HTR-8/SVneo (cell line): ENCODE data around the gene ZNF516.
A peak's percentile ranks its signal among the peaks of the same experiment; 100 is the strongest.

ENCODE experiments used
- DNase-seq: peaks from one replicate; pipeline ENCODE4 v3.0.0; 2011; ENCODE audit warnings: low spot score, mixed read lengths; ENCODE audit not compliant: insufficient read length
- FAIRE-seq: peaks from 2 replicates; lab custom pipeline; 2011; peaks lifted over from hg19 to GRCh38; lab: Jason Lieb, UNC

The ZNF516 gene

DNA sequence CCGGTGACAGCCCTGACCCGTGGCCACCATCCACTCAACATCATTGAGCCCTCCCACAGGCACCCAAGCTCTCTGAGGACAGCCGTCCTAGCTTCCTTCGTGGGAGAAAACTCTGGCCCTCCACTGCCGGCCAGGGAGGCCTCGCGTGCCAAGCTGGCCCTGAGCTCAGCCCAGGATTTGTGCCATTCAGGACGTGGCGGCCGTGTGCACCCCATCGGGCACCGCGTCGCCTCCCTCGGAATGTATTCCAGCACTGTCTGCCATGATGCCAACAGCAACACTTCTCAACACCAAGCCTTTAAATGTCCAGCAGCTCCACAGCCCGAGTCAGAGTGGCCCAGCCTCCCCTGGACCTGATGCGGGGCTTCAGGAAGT lies 35.7 kb downstream of the ZNF516 start:
- DNase-seq: no peak
- FAIRE-seq: no peak

DNA sequence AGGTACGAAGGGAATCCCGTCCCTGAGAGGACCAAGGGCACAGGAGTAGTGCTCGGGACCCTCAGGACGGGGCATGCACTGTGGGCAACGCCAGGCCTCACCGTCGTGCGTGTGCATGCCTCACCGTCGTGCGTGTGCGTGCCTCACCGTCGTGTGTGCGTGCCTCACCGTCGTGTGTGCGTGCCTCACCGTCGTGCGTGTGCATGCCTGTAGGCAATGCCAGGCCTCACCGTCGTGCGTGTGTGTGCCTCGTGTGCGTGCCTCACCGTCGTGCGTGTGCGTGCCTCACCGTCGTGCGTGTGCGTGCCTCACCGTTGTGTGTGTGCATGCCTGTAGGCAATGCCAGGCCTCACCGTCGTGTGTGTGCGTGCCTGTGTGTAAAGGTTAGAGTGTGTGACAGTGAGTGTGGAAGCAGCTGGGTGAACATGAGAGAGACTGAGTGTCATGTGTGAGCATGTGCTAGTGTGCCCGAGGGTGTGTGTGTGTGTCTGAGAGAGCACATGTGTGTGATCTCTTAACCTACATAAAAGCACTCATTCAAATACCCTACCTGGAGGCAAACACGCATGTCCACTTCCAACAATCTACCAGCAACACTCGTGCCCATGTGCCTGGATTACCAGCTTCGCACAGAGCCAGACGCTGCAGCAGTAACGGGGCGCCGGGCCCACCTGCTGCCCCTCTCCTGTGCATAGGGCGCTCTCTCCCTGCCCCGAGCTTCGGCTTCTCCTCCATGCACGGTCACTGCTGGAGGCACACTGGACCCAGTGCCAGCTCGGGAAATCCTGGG lies 36.3 kb downstream of the ZNF516 start:
- no peak for DNase-seq
- FAIRE-seq: peak; percentile 54

DNA sequence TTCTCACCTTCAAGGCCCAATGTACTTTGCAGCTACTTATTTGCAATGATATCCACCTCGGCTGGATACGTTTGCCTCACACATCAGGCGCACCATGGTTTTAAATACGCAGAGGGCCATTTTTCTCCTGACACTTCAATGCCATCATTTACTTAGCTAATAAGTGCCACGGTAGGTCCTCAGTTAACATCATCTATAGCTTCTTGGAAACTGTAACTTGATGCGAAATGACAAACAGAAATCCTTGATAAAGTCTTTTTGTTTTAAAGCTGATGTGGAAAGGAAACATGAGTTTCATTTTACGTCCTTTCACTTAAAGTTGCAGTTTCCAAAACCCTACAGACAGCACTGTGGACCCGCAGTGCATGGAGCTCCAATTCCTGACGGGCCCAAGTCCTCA lies 37.1 kb downstream of the ZNF516 start:
- FAIRE-seq (no peak), DNase-seq (no peak)

DNA sequence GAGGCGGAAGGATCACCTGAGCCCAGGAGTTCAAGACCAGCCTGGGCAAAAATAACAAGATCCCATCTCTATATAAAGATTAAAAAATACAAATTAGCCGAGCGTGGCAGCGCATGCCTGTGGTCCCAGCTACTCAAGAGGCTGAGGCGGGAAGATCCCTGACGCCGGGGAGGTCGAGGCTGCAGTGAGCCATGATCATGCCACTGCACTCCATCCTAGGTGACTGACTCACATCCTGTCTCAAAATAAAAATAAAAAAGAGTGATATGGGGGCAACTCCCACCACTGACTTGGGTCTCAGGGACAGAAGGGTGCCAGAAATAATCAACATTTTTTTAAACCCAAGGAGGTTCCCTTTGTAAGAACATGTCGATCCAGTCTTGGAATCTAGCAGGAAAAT lies 37.6 kb downstream of the ZNF516 start:
- DNase-seq (no peak), FAIRE-seq (no peak)

DNA sequence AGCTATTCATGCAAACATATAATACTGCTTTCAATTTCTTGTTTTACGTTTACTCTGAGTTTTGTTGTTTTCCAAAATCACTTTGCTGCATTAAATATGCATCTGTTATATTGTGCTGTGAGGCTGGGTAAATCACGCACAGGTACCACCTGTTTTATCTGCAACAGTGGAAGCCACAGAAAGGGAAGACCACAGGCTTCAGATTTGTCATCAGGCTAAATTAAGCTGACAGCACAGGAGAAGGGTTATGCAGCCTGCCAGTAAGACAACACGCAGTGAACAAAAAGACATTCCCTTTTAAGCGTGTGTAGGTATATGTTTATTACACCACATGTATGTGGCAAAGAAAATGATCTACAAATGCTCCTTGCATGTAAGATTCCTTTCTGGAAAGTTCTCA lies 38.2 kb downstream of the ZNF516 start:
- no peak for FAIRE-seq
- no peak for DNase-seq

DNA sequence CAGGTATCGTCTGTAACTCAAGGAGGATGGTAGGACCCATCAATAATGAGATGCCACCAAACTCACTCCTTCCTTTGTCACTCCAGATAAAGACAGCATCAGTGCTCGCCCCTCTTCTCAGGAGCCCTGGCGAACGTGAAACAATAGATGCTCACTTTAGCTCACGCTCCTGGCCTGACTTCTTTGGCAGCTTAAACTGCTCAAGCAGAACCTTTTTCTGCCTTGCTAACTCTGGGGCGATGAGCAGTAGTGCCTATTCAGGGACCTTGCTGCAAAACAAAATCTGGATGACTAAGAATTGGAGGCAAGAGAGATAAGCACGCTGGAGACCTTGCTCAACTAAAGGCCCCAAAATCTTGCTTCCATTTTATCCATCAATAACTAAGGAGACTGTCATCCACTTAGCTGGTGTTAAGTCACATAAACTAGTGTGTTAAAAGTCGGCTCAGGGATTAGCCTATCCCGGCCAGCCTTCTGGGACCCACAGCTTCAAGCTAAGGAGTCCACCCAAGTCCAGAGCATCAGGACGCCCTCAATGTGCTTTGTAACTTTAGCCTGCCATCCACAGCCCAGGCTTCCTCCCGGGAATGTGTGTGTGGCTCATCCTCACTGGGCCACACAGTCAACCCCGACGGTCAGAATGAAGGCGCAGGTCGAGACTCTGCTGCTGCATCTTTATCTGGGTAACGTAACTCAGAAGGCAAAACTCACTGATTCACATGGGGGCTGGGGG lies 38.9 kb downstream of the ZNF516 start:
- FAIRE-seq (no peak), DNase-seq (no peak)

DNA sequence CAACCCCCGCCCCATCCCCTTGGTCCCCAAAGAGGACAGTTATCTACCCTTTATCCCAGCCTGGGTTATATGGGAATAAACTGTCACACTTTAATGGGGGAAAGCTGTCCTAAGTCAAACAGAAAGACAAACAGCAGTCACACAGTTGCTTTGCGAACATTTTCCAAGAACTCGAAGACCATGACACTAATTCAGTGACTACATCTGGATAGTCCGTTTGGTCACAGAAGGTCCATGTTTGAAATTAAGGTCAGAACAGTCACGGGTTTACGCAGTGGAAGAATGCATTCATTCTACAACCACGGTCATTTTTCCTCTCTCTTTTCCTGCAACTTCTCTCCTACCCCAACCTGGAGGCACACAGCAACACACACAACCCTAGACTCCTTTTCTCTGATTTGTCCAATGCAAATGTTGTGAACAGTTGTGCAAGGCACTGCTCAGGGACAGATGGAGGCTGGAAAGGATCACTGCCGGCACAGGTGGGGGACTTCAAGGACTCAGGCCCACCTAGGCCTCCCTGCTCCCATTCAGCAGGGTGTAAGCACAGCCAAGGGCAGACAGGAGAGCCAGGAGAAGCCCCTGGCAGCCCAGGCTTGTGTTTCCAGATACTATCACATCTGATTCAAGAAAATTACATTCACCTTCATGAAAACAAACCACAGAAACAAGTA lies 39.9 kb downstream of the ZNF516 start:
- DNase-seq (no peak), FAIRE-seq (no peak)

DNA sequence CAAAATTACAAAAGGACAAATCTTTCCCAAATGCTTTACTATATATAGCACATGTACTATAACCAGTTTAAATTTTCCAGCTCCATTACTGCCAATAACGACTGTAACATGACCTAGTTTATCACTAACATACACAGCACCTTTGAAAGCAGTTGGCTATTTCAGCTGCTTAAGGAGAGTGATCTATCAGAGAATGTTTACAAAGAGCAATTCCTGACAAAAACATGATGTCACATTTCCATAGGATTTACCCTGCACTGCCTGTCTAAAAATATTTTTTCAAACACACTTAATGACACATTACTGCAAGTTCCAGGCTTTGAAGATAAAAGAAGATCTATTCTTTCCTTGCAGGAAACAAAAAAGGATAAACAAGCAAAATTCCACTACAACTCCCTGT lies 40.6 kb downstream of the ZNF516 start:
- DNase-seq (no peak), FAIRE-seq (no peak)

DNA sequence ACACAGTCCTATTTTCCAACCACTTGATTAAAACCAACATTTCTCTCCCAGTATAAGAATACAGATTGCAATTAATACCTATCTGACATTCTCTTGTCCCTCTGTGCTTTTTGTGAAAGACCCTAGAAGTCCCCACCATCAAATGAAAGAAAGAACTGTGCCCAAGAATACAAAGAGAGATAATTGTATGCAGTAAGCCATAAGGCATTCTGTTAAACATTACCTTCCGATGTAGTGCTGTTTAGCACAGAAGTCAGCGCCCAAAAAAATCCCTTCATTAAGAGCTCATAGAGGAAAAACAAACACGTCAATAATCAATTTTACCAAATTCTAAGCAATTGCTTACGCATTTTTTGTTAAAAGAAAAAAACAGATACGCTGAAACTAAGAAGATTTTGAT lies 41.1 kb downstream of the ZNF516 start:
- DNase-seq: no peak
- no peak for FAIRE-seq

DNA sequence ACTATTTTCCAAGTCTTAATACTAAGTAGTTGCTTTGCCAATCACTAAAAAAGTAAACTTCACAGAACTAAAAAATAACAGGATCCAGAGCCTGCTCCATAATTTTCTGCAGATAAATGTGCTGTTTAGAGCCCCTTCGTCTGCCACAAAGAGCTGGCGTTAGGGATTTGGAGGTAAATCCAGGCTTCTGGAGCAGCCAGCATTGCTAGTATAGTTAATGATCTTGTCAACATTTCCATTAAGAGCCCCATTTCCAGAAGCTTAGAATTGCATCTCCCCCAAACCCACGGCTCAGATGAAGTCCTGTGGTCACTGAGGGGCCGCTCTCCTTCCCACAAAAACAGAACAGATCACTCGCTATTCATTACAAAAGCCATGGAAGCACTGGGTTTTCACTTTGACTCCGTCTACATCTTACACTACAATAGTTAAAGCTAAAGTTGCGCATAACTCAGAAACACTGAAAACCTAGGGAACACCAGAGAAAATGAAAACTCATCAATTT lies 41.9 kb downstream of the ZNF516 start:
- no peak for FAIRE-seq
- DNase-seq: no peak

DNA sequence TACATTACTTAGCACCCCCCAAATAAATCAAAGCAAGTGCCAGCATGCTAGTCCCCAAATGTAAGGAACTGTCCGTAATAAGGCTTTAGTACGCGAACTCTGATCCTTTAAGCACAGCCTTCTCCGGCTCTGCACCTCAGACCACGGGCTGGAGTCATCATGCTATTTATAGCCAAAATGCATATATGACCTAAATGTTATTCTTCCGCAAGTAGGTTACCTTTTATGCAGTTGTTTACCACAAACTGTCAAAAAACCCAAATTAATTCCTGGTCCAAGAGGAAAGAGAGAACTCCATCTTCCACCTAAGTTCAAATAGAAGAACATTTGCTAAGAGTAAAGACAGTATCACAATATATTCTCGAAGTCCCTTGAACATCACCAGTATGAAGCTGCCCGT lies 42.7 kb downstream of the ZNF516 start:
- DNase-seq (no peak), FAIRE-seq (no peak)

DNA sequence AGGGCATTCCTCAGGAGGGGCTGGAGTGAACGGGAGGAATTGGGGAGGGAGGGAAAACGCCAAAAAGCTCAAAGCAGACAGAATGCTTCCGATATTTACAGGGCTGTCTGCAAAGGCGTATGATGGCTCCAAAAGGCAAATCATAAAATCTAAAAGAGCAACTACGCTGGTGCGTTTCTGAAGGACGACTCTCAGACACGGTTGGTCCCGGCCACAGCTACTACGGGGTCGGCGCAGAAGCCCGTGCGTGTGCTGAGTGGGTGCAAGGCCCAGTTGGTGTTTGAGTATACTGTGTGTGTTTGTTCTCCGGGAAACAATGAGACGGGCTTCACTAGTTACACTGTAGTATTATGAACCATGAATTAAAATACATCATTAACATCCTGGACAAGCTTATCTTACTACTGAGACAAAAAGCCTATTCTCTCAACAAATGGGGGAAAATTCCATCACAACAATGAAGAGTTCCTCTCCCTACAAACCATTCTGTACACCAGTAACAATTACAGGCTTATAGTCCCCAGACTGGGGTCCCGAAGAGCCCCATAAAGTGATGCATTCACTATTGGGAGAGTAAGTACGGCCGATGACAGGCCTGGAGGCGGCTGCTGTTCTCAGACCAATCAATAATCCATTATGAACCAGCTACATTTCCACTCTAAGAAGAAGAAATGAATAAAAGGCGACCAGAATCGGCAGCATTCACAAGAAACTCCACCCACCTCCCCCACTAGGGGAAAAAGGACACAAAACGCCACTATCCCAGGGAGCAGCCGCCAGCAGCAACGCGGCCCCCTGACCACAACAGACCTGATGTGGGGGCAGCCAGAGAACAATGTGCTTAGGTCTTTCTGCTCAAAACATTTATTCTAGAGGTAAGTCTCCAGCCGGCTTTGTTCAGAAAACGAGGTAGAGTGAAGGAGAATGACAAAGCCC lies 43.4 kb downstream of the ZNF516 start:
- no peak for DNase-seq

DNA sequence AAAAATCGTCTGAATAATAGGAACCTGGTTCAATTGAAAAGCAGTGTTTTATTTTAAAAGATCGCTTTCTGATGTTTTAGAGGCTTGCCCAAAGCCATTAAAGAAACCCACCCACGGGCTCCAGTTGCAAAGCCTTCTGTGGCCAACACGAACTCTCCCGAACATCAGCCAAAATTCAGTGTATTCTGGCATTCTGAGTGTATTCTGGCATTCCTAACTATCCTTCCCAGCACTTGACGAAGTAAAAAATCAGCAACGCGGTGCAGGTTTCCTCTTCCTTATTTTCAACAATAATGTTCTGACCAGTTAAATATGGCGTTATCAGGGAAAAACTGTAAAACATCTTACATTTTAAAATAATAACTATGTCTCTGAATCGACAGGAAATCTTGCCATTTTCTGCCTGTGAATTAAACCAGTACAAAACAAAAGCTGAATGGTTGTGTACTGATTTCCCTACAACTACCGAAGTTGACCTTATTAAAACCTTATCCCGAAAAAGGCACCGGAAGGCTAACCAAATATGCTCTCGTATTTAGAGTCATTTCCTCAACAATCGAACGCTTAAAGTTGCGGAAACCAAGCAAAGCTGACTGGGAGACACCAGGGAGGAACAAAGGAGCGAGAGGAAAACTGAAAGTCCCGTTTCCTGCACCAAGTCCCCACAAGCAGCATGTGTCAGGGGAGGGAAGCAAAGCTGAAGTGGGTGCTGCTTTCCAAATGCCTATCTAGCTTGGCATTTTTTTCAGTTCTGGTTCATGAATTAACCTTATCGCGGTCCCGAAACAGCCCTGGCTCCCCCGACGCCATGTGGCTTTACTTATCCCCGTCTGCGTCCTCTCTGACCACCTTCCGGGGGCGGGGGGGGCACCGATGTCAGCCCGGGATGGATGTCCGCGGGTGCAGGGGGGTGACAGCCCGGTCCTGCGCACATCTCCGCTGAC lies 44.3 kb downstream of the ZNF516 start:
- peak; percentile 32 for DNase-seq
- FAIRE-seq: no peak

More for the DNA sequence above, 43.4 kb downstream of the ZNF516 start:
- no peak for FAIRE-seq

DNA sequence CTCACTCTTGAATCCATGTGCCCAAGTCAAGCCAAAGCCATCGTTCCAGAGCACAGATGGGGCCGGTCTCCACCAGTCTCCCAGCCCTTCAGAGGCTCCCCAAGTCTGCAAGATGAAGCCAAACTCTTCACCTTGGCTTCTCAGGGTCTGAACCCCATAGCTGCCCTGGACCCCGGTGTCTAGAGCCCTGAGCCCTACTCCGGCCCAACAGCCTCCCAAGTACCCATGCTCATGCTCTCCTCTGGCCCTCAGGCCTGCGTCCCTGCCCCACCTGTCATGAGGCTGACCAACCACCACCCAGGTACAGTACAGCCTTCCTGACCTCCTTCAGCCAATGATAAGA lies 46.0 kb downstream of the ZNF516 start:
- no peak for FAIRE-seq
- no peak for DNase-seq

DNA sequence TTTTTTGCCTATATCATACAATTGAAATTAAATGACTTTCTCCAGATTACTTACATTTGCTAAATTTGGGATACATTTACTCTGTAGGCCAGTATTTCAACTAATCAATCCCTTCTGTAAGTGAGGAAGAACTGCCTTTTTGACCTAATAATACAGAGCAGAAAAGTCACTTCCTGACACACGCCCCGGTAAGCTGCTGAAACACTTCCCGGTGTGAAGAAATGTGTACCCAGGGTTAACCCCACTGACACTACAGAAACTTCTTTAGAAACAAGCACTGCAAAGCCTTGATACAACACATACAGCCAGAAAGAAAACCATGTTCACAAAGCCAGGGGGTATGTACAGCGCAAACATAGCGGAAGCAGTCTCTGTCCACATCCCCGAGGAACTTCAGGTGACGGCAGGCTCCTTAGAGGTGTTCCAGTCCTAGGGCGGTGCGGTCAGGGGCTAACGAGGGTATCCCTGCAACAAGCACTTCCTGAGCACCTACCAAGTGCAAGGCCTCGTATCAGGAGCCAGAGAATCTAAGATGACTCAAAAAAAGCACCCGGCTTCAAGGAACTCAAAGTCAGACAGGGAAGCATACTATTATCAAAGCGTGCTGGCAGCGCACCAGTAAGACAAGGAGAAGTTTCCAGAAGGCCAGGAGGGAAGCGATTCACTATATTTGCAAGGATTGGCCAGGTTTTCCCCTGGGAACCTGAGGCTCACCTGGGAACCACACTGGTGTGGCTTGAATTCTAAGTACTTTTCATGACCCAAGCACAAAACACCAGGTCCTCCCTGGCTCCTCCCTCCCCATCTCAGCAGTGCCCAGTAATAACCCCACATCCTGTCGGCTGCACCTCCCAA lies 46.6 kb downstream of the ZNF516 start:
- FAIRE-seq: no peak
- DNase-seq: no peak

DNA sequence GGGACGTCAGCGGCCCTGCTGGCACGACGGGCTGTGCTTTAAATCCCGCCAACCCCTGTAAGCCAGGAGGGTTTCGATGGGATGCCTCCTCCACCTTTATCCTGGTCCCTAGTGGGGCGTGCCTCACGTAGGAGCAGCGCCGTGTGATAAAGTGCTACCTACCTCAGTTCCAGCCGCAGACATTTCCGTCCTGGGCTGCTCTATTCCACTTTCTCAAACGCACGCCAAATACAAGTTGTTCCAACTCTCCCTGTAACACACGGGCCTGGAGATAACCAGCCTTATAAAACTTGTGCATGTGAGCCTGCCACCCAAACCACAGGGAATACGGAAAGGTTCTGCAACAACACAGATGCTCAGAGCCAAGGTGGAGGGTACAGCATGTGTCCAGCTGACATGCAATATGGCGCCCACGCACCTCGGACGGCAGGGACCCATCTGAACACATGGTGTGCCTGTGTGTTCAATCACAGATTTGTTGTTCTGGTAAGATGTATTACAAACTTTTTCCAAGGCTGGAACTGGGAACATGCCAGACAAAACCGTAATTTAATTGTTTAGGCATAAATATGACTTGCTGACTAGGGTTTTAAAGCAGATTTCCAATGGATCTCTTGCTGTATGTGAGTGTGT lies 47.7 kb downstream of the ZNF516 start:
- no peak for FAIRE-seq
- DNase-seq: no peak

DNA sequence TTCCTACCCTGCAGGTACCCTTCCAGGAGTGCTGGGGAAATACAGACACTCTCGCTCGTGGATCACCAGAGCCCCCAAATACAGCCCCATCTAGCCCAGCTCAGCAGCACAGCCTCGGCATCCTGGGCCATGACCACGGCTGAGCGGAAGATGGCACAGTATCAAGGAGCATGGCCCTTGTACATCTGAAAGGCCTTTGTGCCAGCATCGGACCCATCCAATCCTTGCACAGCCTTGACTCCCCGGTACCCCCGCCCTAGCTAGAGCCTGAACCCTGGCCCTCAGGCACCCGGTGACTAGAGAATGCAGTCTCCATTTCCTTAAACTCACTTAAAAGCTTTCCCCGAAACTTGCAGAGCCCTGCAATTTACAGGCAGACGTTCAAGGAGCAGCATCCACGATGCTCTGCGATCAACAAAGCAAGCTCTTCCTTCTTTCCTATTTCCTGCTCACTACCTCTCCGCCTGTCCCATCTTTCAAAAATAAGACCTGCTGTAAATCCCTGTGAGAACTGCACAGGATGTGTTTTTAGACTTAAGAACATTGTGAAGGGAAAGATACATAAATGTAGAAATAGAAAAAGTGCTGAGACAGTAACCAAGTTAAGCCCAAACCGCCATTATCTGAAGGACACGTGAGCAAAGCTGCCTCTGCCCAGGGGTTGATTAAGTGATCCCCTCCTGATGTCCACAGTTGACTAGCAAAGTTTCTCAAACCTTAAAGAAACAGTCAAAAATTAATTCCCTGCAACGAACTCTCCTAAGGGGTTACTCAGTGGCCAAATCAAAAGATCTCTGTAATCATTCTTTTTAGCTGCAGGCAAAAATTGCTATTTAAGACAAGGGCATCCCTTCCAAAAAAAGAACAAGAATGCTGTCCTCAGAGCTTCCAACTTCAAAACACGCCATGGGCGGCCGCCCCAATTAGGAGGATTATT lies 48.5 kb downstream of the ZNF516 start:
- DNase-seq (no peak), FAIRE-seq (no peak)
